ENCODE measurements around the gene DNASE1L1.
"Not testable (repeated sequence)": the region's sequence is repeated elsewhere in the genome, so short reads cannot be mapped to it uniquely, and the experiment has no call there.

Gene DNASE1L1

GRCh38 chrX:154403192-154403591, 5.9 kb downstream of the DNASE1L1 start:
- DNase-seq, result no peak

- DNase-seq, result no peak
Observed at GRCh38 chrX:154402622-154403127, 6.4 kb downstream of the DNASE1L1 start.

GRCh38 chrX:154401918-154402621, 7.0 kb downstream of the DNASE1L1 start:
- DNase-seq, result no peak

GRCh38 chrX:154401045-154401799, 7.8 kb downstream of the DNASE1L1 start:
- DNase-seq, result no peak

GRCh38 chrX:154400369-154400817, 8.7 kb downstream of the DNASE1L1 start:
- DNase-seq, result not testable (repeated sequence)

GRCh38 chrX:154399527-154400368, 9.3 kb downstream of the DNASE1L1 start:
- no peak for DNase-seq

GRCh38 chrX:154398668-154399526, 10.2 kb downstream of the DNASE1L1 start:
- peak; percentile 80 for DNase-seq

GRCh38 chrX:154397888-154398667, 11.0 kb downstream of the DNASE1L1 start, which contains the start of gene RPL10:
TSS of gene RPL10 (plus strand) at chrX:154398377. CDS start at chrX:154398520, 143 bp downstream.
- DNase-seq, result peak; percentile 98

- DNase-seq, result peak; percentile 50
Observed at GRCh38 chrX:154396973-154397887, 11.8 kb downstream of the DNASE1L1 start.

GRCh38 chrX:154396363-154396762, 12.7 kb downstream of the DNASE1L1 start:
- not testable (repeated sequence) for DNase-seq

GRCh38 chrX:154389812-154390747, 19.0 kb downstream of the DNASE1L1 start:
- DNase-seq, result not testable (repeated sequence)

- not testable (repeated sequence) for DNase-seq
Observed at GRCh38 chrX:154388649-154389048, 20.4 kb downstream of the DNASE1L1 start.

GRCh38 chrX:154388094-154388493, 21.0 kb downstream of the DNASE1L1 start:
- not testable (repeated sequence) for DNase-seq

- no peak for DNase-seq
Observed at GRCh38 chrX:154384284-154384892, 24.7 kb downstream of the DNASE1L1 start.

GRCh38 chrX:154383359-154384283, 25.4 kb downstream of the DNASE1L1 start:
- no peak for DNase-seq

- no peak for DNase-seq
Observed at GRCh38 chrX:154382483-154383069, 26.5 kb downstream of the DNASE1L1 start.

GRCh38 chrX:154381271-154381670, 27.8 kb downstream of the DNASE1L1 start:
- DNase-seq, result no peak
